SU-DHL-6 (cell line): ENCODE data around the gene FBXO47.
"Not testable (repeated sequence)": the region's sequence is repeated elsewhere in the genome, so short reads cannot be mapped to it uniquely, and the experiment has no call there.

ENCODE experiments used
- H2AFZ ChIP-seq: fragments of 200-600 bp; sonication (generic); 2 replicates; pipeline ENCODE4 v1.6.1; 2014; ENCODE audit warnings: low read depth, mild to moderate bottlenecking, moderate library complexity, mixed read lengths, antibody characterized with exemption, low read length; ENCODE audit not compliant: severe bottlenecking
- H3F3A ChIP-seq: fragments of 200-600 bp; shearing (Covaris generic); 2 replicates; pipeline ENCODE4 v1.6.0; 2016; ENCODE audit warnings: antibody characterized with exemption, mild to moderate bottlenecking; ENCODE audit not compliant: insufficient read depth
- H3K27ac ChIP-seq: fragments of 200-600 bp; sonication (generic); 2 replicates; pipeline ENCODE4 v1.5.1; 2016; ENCODE audit warnings: low read depth, mild to moderate bottlenecking, low read length, moderate library complexity, mixed read lengths
- H3K27me3 ChIP-seq: fragments of 200-600 bp; sonication (generic), shearing (Covaris generic); 2 replicates; pipeline ENCODE4 v1.6.0; 2014; ENCODE audit warnings: mild to moderate bottlenecking, low read length
- H3K36me3 ChIP-seq: fragments of 200-600 bp; sonication (generic); 2 replicates; pipeline ENCODE4 v1.6.1; 2014; ENCODE audit warnings: mild to moderate bottlenecking, low read length, mixed read lengths
- H3K4me2 ChIP-seq: fragments of 300-600, 200-600 bp; shearing (Covaris generic), sonication (generic); 2 replicates; pipeline ENCODE4 v1.6.0; 2014; ENCODE audit warnings: low read length, low read depth, mild to moderate bottlenecking; ENCODE audit not compliant: poor library complexity, severe bottlenecking
- H3K4me3 ChIP-seq: fragments of 200-600 bp; sonication (generic); 2 replicates; pipeline ENCODE4 v1.5.1; 2014; ENCODE audit warnings: antibody characterized with exemption, low read length, mild to moderate bottlenecking, mixed read lengths; ENCODE audit not compliant: insufficient read depth, poor library complexity, severe bottlenecking
- H3K79me2 ChIP-seq: fragments of 200-600 bp; sonication (generic); 2 replicates; pipeline ENCODE4 v1.6.1; 2014; ENCODE audit warnings: mild to moderate bottlenecking, low read length, moderate library complexity; ENCODE audit not compliant: insufficient read depth
- H3K9ac ChIP-seq: fragments of 200-600 bp; sonication (generic); 2 replicates; pipeline ENCODE4 v1.7.0; 2014; ENCODE audit warnings: mild to moderate bottlenecking, low read length
- H3K9me2 ChIP-seq: fragments of 200-600 bp; sonication (generic); replicated peaks from 2 replicates; pipeline ENCODE4 v1.6.1; 2014; ENCODE audit warnings: low read length; ENCODE audit not compliant: insufficient read depth
- H3K9me3 ChIP-seq: fragments of 200-600 bp; sonication (generic); 2 replicates; pipeline ENCODE4 v1.6.1; 2014; ENCODE audit warnings: low read length, mixed read lengths; ENCODE audit not compliant: insufficient read depth
- H4K20me1 ChIP-seq: fragments of 200-600 bp; sonication (generic); 2 replicates; pipeline ENCODE4 v1.6.1; 2014; ENCODE audit warnings: low read depth, mild to moderate bottlenecking, antibody characterized with exemption, low read length, moderate library complexity, mixed read lengths
- EZH2phosphoT487 ChIP-seq: fragments of 200-600 bp; sonication (generic), shearing (Covaris generic); conservative IDR thresholded peaks from 2 replicates; pipeline ENCODE4 v1.6.1; 2018; ENCODE audit warnings: mild to moderate bottlenecking, antibody characterized with exemption, low read length, moderate library complexity, mixed read lengths
- TF ChIP-seq, protein P1 (sequence below): fragments of 200-600 bp; sonication (generic); IDR thresholded peaks from one replicate; pipeline ENCODE4 v1.5.1; 2017; ENCODE audit warnings: antibody characterized with exemption, mild to moderate bottlenecking, low read length, moderate library complexity; ENCODE audit not compliant: insufficient read depth, poor library complexity, severe bottlenecking

The FBXO47 gene

DNA sequence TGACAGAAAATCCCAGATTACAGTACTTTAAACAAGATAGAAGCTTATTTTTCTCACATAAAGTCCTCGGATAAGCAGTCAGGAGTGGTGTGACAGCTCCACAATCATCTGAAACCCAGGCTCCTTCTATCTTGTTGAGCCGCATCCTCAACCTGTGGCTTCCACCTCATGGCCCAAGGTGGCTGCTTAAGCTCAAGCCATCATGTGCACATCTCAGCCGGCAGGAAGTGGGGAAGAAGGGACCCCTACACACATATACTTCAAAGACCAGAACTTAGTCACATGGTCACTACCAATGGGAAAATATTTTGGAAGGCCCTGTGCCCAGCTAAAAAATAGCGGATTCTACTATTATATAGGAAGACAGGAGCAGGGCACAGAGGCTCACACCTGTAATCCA is 11.0 kb upstream of the FBXO47 start:
- TF ChIP-seq EZH2phosphoT487, result no peak
- TF ChIP-seq, protein P1, sequence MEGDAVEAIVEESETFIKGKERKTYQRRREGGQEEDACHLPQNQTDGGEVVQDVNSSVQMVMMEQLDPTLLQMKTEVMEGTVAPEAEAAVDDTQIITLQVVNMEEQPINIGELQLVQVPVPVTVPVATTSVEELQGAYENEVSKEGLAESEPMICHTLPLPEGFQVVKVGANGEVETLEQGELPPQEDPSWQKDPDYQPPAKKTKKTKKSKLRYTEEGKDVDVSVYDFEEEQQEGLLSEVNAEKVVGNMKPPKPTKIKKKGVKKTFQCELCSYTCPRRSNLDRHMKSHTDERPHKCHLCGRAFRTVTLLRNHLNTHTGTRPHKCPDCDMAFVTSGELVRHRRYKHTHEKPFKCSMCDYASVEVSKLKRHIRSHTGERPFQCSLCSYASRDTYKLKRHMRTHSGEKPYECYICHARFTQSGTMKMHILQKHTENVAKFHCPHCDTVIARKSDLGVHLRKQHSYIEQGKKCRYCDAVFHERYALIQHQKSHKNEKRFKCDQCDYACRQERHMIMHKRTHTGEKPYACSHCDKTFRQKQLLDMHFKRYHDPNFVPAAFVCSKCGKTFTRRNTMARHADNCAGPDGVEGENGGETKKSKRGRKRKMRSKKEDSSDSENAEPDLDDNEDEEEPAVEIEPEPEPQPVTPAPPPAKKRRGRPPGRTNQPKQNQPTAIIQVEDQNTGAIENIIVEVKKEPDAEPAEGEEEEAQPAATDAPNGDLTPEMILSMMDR, result no peak
- Histone ChIP-seq H3K27me3 (no peaks in the 10 kb centered on the region), H3K9me3 (no peaks in the 10 kb centered on the region), H4K20me1 (no peaks in the 10 kb centered on the region), H3F3A (no peaks in the 10 kb centered on the region), H3K4me2 (no peak overlapping the region), H3K9ac (no peak overlapping the region), H3K27ac (no peak overlapping the region), H2AFZ (no peak overlapping the region), H3K9me2 (no peaks in the 10 kb centered on the region), H3K36me3 (no peaks in the 10 kb centered on the region), H3K79me2 (no peaks in the 10 kb centered on the region), H3K4me3 (no peak overlapping the region)

DNA sequence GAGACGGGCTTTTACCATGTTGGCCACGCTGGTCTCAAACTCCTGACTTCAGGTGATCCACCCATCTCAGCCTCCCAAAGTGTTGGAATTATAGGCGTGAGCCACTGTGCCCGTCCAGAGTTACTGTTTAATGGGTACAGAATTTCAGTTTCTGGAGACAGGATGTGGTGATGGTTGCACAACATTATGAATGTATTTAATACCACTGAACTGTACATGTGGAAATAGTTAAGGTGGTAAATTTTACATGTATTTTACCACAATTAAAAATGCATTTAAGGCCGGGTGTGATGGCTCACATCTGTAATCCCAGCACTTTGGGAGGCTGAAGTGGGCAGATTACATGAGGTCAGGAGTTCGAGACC is 9.0 kb upstream of the FBXO47 start:
- not testable (repeated sequence) for H3K27me3 ChIP-seq, H3K4me2 ChIP-seq, H3K9me3 ChIP-seq, H3K9me2 ChIP-seq, H3F3A ChIP-seq, H3K27ac ChIP-seq, H2AFZ ChIP-seq, H3K36me3 ChIP-seq, H4K20me1 ChIP-seq, H3K79me2 ChIP-seq, H3K9ac ChIP-seq, H3K4me3 ChIP-seq

DNA sequence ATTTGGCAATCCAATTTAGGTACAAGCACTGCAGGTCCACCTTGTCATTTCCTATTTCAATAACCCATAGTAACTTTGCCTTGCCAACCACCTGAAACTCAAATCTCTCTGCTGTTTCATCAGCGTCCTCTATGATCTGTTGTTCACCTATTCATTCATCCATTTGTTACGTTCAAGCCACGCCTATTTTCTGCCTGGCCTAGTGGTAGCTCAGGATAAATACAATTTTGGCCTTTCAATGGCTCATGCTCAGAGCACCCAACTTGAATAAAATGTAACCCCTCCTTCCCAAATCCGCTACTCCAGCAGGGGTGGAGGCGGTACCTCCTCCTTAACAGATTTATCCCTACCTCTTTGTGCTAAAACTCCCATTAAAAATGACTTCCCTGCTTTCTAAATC is 3.6 kb upstream of the FBXO47 start:
- Histone ChIP-seq H3K36me3 (no peaks in the 10 kb centered on the region), H4K20me1 (no peaks in the 10 kb centered on the region), H3K9me2 (no peaks in the 10 kb centered on the region), H3K4me2 (no peak overlapping the region), H3F3A (no peaks in the 10 kb centered on the region), H3K9ac (no peak overlapping the region), H3K9me3 (no peaks in the 10 kb centered on the region), H2AFZ (no peak overlapping the region), H3K27me3 (no peaks in the 10 kb centered on the region), H3K27ac (no peak overlapping the region), H3K4me3 (no peak overlapping the region), H3K79me2 (no peaks in the 10 kb centered on the region)
- TF ChIP-seq, protein P1, result no peak
- no peak for TF ChIP-seq EZH2phosphoT487

DNA sequence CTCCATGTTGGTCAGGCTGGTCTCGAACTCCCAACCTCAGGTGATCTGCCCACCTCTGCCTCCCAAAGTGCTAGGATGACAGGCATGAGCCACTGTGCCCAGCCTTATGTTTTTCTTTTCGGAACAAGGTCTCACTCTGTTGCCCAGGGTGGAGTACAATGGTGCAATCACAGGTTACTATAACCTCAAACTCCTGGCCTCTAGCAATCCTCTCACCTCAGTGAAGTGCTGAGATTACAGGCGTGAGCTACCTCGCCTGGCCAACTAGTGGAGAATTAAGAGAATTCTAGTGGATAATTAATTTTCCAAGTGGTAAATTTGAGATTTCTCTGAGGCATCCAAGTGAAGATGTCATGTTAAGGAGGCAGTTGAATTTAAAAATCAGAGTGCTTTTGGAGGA is 2.9 kb upstream of the FBXO47 start:
- Histone ChIP-seq H2AFZ (no peak overlapping the region), H3K4me2 (no peak overlapping the region), H3K79me2 (no peaks in the 10 kb centered on the region), H3K27me3 (no peaks in the 10 kb centered on the region), H3K4me3 (no peak overlapping the region), H3K27ac (no peak overlapping the region), H3K36me3 (no peaks in the 10 kb centered on the region), H3F3A (0 out of 2 replicates have a peak, but pooled peaks cover 2% of the 10 kb centered on the region), H3K9ac (no peak overlapping the region), H3K9me2 (no peaks in the 10 kb centered on the region), H4K20me1 (no peaks in the 10 kb centered on the region), H3K9me3 (no peaks in the 10 kb centered on the region)
- no peak for TF ChIP-seq EZH2phosphoT487
- TF ChIP-seq, protein P1, result no peak
